ENCODE data around the gene NUSAP1.
"Not testable (repeated sequence)": the region's sequence is repeated elsewhere in the genome, so short reads cannot be mapped to it uniquely, and the experiment has no call there.

The NUSAP1 gene

GRCh38 chr15:41416128-41416741 is 83.6 kb downstream of the NUSAP1 start:
- peak; percentile 10 for DNase-seq

GRCh38 chr15:41416742-41417417 is 84.2 kb downstream of the NUSAP1 start, which contains the start of gene RTF1:
Gene RTF1 (plus strand): TSS chr15:41417095. CDS start chr15:41417116, 21 bp downstream.
- peak; percentile 78 for DNase-seq

GRCh38 chr15:41417418-41418195 is 84.9 kb downstream of the NUSAP1 start:
- DNase-seq, result no peak

- DNase-seq, result no peak
These were observed 91.4 kb downstream of the NUSAP1 start for GRCh38 chr15:41423979-41424659.

- no peak for DNase-seq
These were observed 92.1 kb downstream of the NUSAP1 start for GRCh38 chr15:41424809-41425208.

GRCh38 chr15:41425907-41426306 is 93.2 kb downstream of the NUSAP1 start:
- DNase-seq, result not testable (repeated sequence)

GRCh38 chr15:41429003-41429890 is 96.6 kb downstream of the NUSAP1 start:
- no peak for DNase-seq

Measured in NCI-H510A treated with DMSO at 0.1 percent for 48 hours (cell line).